ENCODE data around the gene NAPG.

- no peak for TF ChIP-seq POLR2AphosphoS5 (IDR thresholded peaks at IDR 0.05)
- no peak for TF ChIP-seq CTCF (IDR thresholded peaks at IDR 0.05)
- TF ChIP-seq POLR2A (IDR thresholded peaks at IDR 0.05): no peak
- TF ChIP-seq EP300 (IDR thresholded peaks at IDR 0.05): no peak
Measured at GRCh38 chr18:10521566-10521965, 4.3 kb upstream of the NAPG start.
